ENCODE results near the gene C8B. TPM values are rescaled to one million over a fixed set of nuclear protein-coding genes. Genes with fewer than 3 reads are reported as not detected.

Gene C8B
- total RNA-seq, 1 experiment from 2014 or later, result not detected

DNA sequence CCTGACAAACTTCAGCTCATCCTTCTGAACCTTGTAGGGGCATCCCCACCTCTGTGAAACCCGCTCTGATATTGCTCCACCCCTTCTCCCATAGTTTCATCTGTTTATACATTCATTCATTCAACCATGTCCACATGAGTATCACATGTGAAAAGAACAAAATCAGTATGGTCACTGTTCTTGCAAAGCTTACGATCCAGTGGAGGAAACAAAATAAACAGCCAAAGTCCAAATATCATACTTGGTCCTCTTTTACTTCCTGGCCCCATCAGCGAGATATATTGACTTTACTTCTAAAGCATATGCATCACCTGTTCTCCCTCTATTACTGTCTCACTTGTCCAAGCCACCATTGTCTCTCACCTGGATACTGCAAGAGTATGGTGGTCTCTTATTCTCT is 75.6 kb downstream of the C8B start:
- H3K4me1 Mint-ChIP-seq, result no peaks in the 10 kb centered on the region
- TF ChIP-seq, protein P1, sequence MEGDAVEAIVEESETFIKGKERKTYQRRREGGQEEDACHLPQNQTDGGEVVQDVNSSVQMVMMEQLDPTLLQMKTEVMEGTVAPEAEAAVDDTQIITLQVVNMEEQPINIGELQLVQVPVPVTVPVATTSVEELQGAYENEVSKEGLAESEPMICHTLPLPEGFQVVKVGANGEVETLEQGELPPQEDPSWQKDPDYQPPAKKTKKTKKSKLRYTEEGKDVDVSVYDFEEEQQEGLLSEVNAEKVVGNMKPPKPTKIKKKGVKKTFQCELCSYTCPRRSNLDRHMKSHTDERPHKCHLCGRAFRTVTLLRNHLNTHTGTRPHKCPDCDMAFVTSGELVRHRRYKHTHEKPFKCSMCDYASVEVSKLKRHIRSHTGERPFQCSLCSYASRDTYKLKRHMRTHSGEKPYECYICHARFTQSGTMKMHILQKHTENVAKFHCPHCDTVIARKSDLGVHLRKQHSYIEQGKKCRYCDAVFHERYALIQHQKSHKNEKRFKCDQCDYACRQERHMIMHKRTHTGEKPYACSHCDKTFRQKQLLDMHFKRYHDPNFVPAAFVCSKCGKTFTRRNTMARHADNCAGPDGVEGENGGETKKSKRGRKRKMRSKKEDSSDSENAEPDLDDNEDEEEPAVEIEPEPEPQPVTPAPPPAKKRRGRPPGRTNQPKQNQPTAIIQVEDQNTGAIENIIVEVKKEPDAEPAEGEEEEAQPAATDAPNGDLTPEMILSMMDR (conservative IDR thresholded peaks at IDR 0.05), result no peak
- no CpG with 5 or more reads among the region's 3 CpGs for WGBS (ENCODE audit: extremely low coverage, insufficient read length, low lambda C conversion rate)

More for the DNA sequence above, 75.6 kb downstream of the C8B start:
- Mint-ChIP-seq H3K36me3 (ENCODE audit: insufficient read depth in 1 of 3, low read depth in 3 of 3) (no peaks in the 10 kb centered on the region), H3K9me3 (no peaks in the 10 kb centered on the region), H3K4me3 (no peak overlapping the region), H3K27me3 (ENCODE audit: low read depth) (peaks cover 4% of the 10 kb centered on the region; the same call in 1 of the 2 replicates), H3K27ac (no peak overlapping the region)
- Histone ChIP-seq H2BK12ac (ENCODE audit: insufficient read length, low read depth, low read length) (no peak overlapping the region), H4K8ac (replicated peaks; ENCODE audit: insufficient read length, low read depth, low read length) (no peak overlapping the region), H3K23me2 (ENCODE audit: insufficient read length, low read depth, low read length, poor library complexity, severe bottlenecking) (no peaks in the 10 kb centered on the region), H3K79me2 (ENCODE audit: insufficient read depth, low read length) (no peaks in the 10 kb centered on the region), H2AFZ (ENCODE audit: low read length) (no peak overlapping the region), H3T11ph (ENCODE audit: low read length) (no peak overlapping the region), H2BK15ac (ENCODE audit: low read depth, low read length) (no peak overlapping the region), H4K20me1 (ENCODE audit: control insufficient read depth, insufficient read depth, insufficient read length) (no peaks in the 10 kb centered on the region), H3K27ac (ENCODE audit: insufficient read length, low read depth, low read length) (no peak overlapping the region), H3K56ac (ENCODE audit: insufficient read length, low read depth, low read length) (no peak overlapping the region), H4K91ac (ENCODE audit: insufficient read length, low read depth, low read length) (no peak overlapping the region), H3K4ac (ENCODE audit: low read depth, low read length) (no peak overlapping the region), H3K9ac (ENCODE audit: extremely low read depth, insufficient read length, low read length) (no peak overlapping the region), H2BK5ac (ENCODE audit: insufficient read length, low read length) (no peak overlapping the region), H2BK20ac (ENCODE audit: low read depth, low read length, poor library complexity, severe bottlenecking) (no peak overlapping the region), H3K23ac (ENCODE audit: insufficient read length, low read depth, low read length) (no peak overlapping the region), H3K4me2 (ENCODE audit: insufficient read depth, insufficient read length, low read length) (no peak overlapping the region), H3K4me1 (ENCODE audit: insufficient read depth, low read length) (no peaks in the 10 kb centered on the region), H3K79me1 (ENCODE audit: insufficient read depth, low read depth, low read length, poor library complexity, severe bottlenecking) (no peaks in the 10 kb centered on the region), H4K5ac (ENCODE audit: insufficient read length, low read depth, low read length) (no peak overlapping the region), H2AK5ac (ENCODE audit: insufficient read length, low read length) (no peak overlapping the region), H3K9me3 (ENCODE audit: control insufficient read depth, low read depth, low read length) (no peaks in the 10 kb centered on the region), H2BK120ac (ENCODE audit: low read depth, low read length, poor library complexity, severe bottlenecking) (no peak overlapping the region), H3K18ac (ENCODE audit: insufficient read length, low read depth, low read length) (no peak overlapping the region), H3K14ac (ENCODE audit: insufficient read depth, low read length) (no peak overlapping the region), H3K27me3 (ENCODE audit: insufficient read depth, low read length) (no peaks in the 10 kb centered on the region)
- DNase-seq, result no peak

All from H9 (cell line).